BE2C (cell line): ENCODE data around the gene GSTM1.
A peak's percentile ranks its signal among the peaks of the same experiment; 100 is the strongest.

ENCODE experiments used
- DNase-seq: peaks from one replicate; pipeline ENCODE4 v3.0.0-alpha.2; 2020
- H3K27me3 ChIP-seq: fragments of 250-450 bp; sonication (Bioruptor Pico); 2 replicates; pipeline ENCODE4 v1.5.1; 2020; ENCODE audit warnings: mild to moderate bottlenecking
- H3K36me3 ChIP-seq: fragments of 250-450 bp; sonication (Bioruptor Pico); 2 replicates; pipeline ENCODE4 v1.5.1; 2020; ENCODE audit warnings: mild to moderate bottlenecking
- H3K4me1 ChIP-seq: fragments of 250-450 bp; sonication (Bioruptor Pico); 2 replicates; pipeline ENCODE4 v1.5.1; 2020
- H3K4me3 ChIP-seq: 2 replicates; pipeline ENCODE4 v1.5.1; 2011; ENCODE audit warnings: low read depth, low read length
- H3K9me3 ChIP-seq: fragments of 250-450 bp; sonication (Bioruptor Pico); 2 replicates; pipeline ENCODE4 v1.5.1; 2020
- CTCF ChIP-seq: IDR thresholded peaks from 2 replicates; pipeline ENCODE4 v1.5.1; 2012; ENCODE audit warnings: mild to moderate bottlenecking, low read depth, low read length

Gene GSTM1

GRCh38 chr1:109652402-109652801, 35.2 kb upstream of the GSTM1 start:
- peaks cover 4% of the 10 kb centered on the region; the same call in 1 of the 2 replicates for H3K4me1 ChIP-seq
- no peak for TF ChIP-seq CTCF
- no peaks in the 10 kb centered on the region for H3K36me3 ChIP-seq
- no peak for DNase-seq
- H3K4me3 ChIP-seq: no peak overlapping the region
- H3K27me3 ChIP-seq: no peaks in the 10 kb centered on the region
- no peaks in the 10 kb centered on the region for H3K9me3 ChIP-seq

- no peak for TF ChIP-seq CTCF
- H3K4me3 ChIP-seq: no peak overlapping the region
- no peaks in the 10 kb centered on the region for H3K27me3 ChIP-seq
- H3K36me3 ChIP-seq: no peaks in the 10 kb centered on the region
- DNase-seq: no peak
- H3K9me3 ChIP-seq: no peaks in the 10 kb centered on the region
- H3K4me1 ChIP-seq: peaks cover 4% of the 10 kb centered on the region; the same call in 1 of the 2 replicates
These were observed 34.3 kb upstream of the GSTM1 start for GRCh38 chr1:109653306-109653705.

- H3K4me3 ChIP-seq: no peak overlapping the region
- H3K36me3 ChIP-seq: no peaks in the 10 kb centered on the region
- H3K9me3 ChIP-seq: no peaks in the 10 kb centered on the region
- no peaks in the 10 kb centered on the region for H3K27me3 ChIP-seq
- no peak for TF ChIP-seq CTCF
- no peaks in the 10 kb centered on the region for H3K4me1 ChIP-seq
- DNase-seq: no peak
These were observed 33.1 kb upstream of the GSTM1 start for GRCh38 chr1:109654519-109654918.

GRCh38 chr1:109655615-109656519, 31.8 kb upstream of the GSTM1 start, which contains the start of gene GSTM4:
GSTM4 (plus strand) TSS chr1:109656099; CDS start chr1:109656390, 291 bp downstream.
- H3K36me3 ChIP-seq: no peaks in the 10 kb centered on the region
- peak within 1 kb of the TSS; percentile 84 for H3K4me3 ChIP-seq
- H3K9me3 ChIP-seq: no peaks in the 10 kb centered on the region
- H3K4me1 ChIP-seq: peaks cover 5% of the 10 kb centered on the region; the same call in 1 of the 2 replicates
- peak; percentile 90 for DNase-seq
- TF ChIP-seq CTCF: 0 out of 2 replicates have a peak, but pooled peaks have one; percentile 6
- H3K27me3 ChIP-seq: no peaks in the 10 kb centered on the region

GRCh38 chr1:109657395-109657794, 30.2 kb upstream of the GSTM1 start:
- Histone ChIP-seq H3K36me3 (no peaks in the 10 kb centered on the region), H3K9me3 (no peaks in the 10 kb centered on the region), H3K4me3 (no peak overlapping the region), H3K4me1 (peaks cover 5% of the 10 kb centered on the region; the same call in 1 of the 2 replicates), H3K27me3 (no peaks in the 10 kb centered on the region)
- no peak for TF ChIP-seq CTCF
- DNase-seq: no peak

GRCh38 chr1:109657970-109658369, 29.6 kb upstream of the GSTM1 start:
- Histone ChIP-seq H3K4me3 (no peak overlapping the region), H3K36me3 (no peaks in the 10 kb centered on the region), H3K27me3 (no peaks in the 10 kb centered on the region), H3K4me1 (peaks cover 5% of the 10 kb centered on the region; the same call in 1 of the 2 replicates), H3K9me3 (no peaks in the 10 kb centered on the region)
- TF ChIP-seq CTCF: no peak
- no peak for DNase-seq
